Measurements from ENCODE around the gene SFPQ.
"Not testable (repeated sequence)": the region's sequence is repeated elsewhere in the genome, so short reads cannot be mapped to it uniquely, and the experiment has no call there.

The SFPQ gene

DNA sequence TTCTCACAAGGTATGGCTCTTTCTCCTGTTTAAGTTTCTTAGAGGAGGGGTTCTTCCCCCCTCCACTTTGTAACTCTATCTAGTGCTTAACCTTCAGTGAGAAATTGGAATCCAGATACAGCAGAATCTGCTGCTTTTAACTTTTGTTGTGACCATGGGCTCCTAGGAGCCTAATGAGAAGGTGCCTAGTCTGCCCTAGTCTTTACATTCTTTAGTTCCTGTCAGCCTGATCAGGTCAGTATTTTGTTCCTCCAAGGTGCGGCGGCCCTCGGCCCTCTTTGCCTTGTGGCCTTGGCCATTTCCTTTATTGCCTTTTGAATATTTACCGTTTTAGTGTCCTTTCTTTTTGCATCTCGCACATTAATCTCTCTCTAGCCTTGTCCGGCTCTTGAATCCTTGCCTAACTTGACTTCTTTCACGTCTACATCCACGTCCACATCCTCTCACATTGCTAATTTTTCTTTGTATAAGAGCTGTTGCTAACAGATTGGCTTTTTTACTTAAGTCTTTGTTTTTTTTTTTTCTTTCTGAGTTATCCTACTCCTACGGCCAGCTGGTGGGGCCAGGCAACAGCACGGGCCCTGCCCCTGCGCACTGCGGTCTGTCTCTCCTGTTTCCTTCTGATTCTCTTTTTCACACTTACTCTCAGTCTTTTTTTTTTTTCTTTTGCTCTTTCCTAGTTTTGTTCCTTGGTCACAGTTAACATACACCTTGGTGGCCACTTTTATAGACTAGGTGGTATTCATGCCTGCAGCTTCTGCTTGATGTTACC, 49.0 kb downstream of the SFPQ start:
- Histone ChIP-seq H3K27me3 (replicated peaks; ENCODE audit: control insufficient read depth, insufficient read depth, low read length) (no peaks in the 10 kb centered on the region), H3K36me3 (ENCODE audit: control insufficient read depth, insufficient read depth, low read length) (no peaks in the 10 kb centered on the region)
- TF ChIP-seq, protein P1, sequence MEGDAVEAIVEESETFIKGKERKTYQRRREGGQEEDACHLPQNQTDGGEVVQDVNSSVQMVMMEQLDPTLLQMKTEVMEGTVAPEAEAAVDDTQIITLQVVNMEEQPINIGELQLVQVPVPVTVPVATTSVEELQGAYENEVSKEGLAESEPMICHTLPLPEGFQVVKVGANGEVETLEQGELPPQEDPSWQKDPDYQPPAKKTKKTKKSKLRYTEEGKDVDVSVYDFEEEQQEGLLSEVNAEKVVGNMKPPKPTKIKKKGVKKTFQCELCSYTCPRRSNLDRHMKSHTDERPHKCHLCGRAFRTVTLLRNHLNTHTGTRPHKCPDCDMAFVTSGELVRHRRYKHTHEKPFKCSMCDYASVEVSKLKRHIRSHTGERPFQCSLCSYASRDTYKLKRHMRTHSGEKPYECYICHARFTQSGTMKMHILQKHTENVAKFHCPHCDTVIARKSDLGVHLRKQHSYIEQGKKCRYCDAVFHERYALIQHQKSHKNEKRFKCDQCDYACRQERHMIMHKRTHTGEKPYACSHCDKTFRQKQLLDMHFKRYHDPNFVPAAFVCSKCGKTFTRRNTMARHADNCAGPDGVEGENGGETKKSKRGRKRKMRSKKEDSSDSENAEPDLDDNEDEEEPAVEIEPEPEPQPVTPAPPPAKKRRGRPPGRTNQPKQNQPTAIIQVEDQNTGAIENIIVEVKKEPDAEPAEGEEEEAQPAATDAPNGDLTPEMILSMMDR (IDR thresholded peaks at IDR 0.05; ENCODE audit: insufficient read depth, low read length, poor library complexity, severe bottlenecking) = no peak

DNA sequence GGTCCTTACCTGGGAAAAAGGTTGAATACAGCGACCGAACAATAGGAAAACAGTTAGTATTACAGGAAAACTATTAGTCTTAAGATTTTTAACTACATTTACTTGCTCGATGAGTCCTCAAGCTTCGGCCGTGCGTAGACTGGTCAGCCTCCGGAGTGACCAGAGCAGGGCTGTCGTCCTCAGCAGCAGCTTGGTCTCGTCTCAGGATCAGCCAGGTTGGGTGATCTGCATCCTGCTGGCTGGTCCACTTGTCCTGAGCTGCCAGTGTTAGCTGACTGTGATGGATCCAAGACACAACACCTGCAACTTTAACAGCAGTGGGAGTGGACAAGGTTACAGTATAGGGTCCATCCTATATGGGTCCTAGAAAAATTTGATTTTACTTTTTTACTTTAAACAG, 50.2 kb downstream of the SFPQ start:
- not testable (repeated sequence) for H3K4me3 ChIP-seq (replicated peaks; ENCODE audit: low read depth, low read length); DNase-seq (ENCODE audit: extremely low read depth, insufficient read length); H3K27me3 ChIP-seq (replicated peaks; ENCODE audit: control insufficient read depth, insufficient read depth, low read length); H3K36me3 ChIP-seq (ENCODE audit: control insufficient read depth, insufficient read depth, low read length)

More for the DNA sequence above, 49.0 kb downstream of the SFPQ start:
- no peak for DNase-seq (ENCODE audit: extremely low read depth, insufficient read length)
- no peak overlapping the region for H3K4me3 ChIP-seq (replicated peaks; ENCODE audit: low read depth, low read length)

DNA sequence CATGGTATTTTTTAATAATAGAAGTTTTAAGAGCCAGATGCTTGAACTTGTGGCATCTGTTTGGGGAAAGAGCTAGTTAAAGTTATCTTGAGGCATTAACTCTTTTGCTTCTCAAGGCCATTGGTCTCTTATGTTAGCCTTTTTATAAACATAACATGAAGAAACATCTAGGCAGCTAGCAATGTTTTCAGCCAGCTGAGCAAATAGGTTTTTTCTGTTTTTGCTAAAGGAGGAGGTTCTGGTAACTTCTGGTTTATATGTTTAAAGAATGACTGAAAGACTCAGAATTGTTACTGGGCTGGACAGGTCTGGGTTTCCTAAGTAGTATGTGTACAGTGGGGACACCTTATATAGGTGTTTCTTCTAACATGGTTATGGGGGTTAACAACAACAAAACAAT, 50.7 kb downstream of the SFPQ start:
- DNase-seq (ENCODE audit: extremely low read depth, insufficient read length); H3K4me3 ChIP-seq (replicated peaks; ENCODE audit: low read depth, low read length); H3K27me3 ChIP-seq (replicated peaks; ENCODE audit: control insufficient read depth, insufficient read depth, low read length); H3K36me3 ChIP-seq (ENCODE audit: control insufficient read depth, insufficient read depth, low read length): not testable (repeated sequence)

DNA sequence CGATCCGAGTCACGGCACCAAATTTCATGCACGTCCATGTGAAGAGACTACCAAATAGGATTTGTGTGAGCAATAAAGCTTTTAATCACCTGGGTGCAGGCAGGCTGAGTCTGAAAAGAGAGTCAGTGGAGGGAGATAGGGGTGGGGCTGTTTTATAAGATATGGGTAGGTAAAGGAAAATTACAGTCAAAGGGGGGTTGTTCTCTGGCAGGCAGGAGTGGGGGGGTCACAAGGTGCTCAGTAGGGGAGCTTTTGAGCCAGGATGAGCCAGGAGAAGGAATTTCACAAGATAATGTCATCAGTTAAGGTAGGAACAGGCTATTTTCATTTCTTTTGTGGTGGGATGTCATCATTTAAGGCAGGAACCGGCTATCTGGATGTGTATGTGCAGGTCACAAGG, 55.4 kb downstream of the SFPQ start:
- not testable (repeated sequence) for H3K27me3 ChIP-seq (replicated peaks; ENCODE audit: control insufficient read depth, insufficient read depth, low read length); DNase-seq (ENCODE audit: extremely low read depth, insufficient read length); H3K36me3 ChIP-seq (ENCODE audit: control insufficient read depth, insufficient read depth, low read length); H3K4me3 ChIP-seq (replicated peaks; ENCODE audit: low read depth, low read length)

DNA sequence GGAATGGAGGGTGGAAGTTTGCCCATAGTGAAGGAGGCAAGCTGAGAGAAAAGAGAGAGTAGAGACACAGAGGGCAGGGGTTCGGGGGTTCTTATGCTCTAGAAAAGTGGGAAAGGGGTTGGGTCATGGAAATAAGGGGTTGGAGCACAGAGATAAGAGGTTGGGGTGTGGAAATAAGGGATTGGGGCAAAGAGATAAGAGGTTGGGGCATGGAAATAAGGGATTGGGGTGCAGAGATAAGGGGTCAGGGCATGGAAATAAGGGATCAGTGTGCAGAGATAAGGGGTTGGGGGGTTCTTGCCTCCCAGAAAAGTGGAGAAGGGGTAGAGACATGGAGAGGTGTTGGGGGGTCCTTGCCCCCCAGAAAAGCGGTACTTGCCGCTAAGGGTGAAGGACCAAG, 56.2 kb downstream of the SFPQ start:
- no peak for DNase-seq (ENCODE audit: extremely low read depth, insufficient read length)
- Histone ChIP-seq H3K36me3 (ENCODE audit: control insufficient read depth, insufficient read depth, low read length) (no peaks in the 10 kb centered on the region), H3K27me3 (replicated peaks; ENCODE audit: control insufficient read depth, insufficient read depth, low read length) (no peaks in the 10 kb centered on the region), H3K4me3 (replicated peaks; ENCODE audit: low read depth, low read length) (no peak overlapping the region)
- TF ChIP-seq, protein P1 (IDR thresholded peaks at IDR 0.05; ENCODE audit: insufficient read depth, low read length, poor library complexity, severe bottlenecking) = no peak
